BJ (cell line): Measurements from ENCODE around the gene CCDC97. TPM values are rescaled to one million over a fixed set of nuclear protein-coding genes. Genes with fewer than 3 reads are reported as not detected.

ENCODE experiments used
- CTCF ChIA-PET: fragments of 350-600 bp; formaldehyde crosslinking; extraction: SDS; loops from one replicate; lab custom pipeline; 2021; ENCODE audit warnings: antibody characterized with exemption, inconsistent platforms; lab: Yijun Ruan, JAX
- POLR2A ChIA-PET: fragments of 300-600 bp; sonication (Branson Sonifier 250); formaldehyde crosslinking; extraction: SDS; loops from one replicate; lab custom pipeline; 2021; ENCODE audit warnings: antibody characterized with exemption; lab: Charles Lee
- DNase-seq: peaks from one replicate; pipeline ENCODE4 v3.0.0-alpha.2; 2011; ENCODE audit warnings: low read depth
- H3K27me3 ChIP-seq: 2 replicates; pipeline ENCODE4 v1.6.0; 2011; ENCODE audit warnings: low read length; ENCODE audit not compliant: control insufficient read depth, insufficient read depth
- H3K36me3 ChIP-seq: 2 replicates; pipeline ENCODE4 v1.5.1; 2011; ENCODE audit warnings: low read length; ENCODE audit not compliant: control insufficient read depth, insufficient read depth
- H3K4me3 ChIP-seq: 2 replicates; pipeline ENCODE4 v1.5.1; 2011; ENCODE audit warnings: low read depth, mild to moderate bottlenecking, control low read depth, low read length
- polyA plus RNA-seq: library from polyadenylated mRNA; depleted of rRNA; stranded (reverse); fragments of >200 nt; gene quantifications from 2 replicates; pipeline ENCODE4 v1.2.3, GENCODE V29; 2011
- TF ChIP-seq, protein P1 (sequence below): IDR thresholded peaks from 2 replicates; pipeline ENCODE4 v1.5.1; 2011; ENCODE audit warnings: low read depth, mild to moderate bottlenecking, control low read depth, inconsistent platforms, low read length, moderate library complexity; ENCODE audit not compliant: insufficient read depth

CCDC97 gene
- polyA plus RNA-seq, 1 experiment: 10.3 TPM

DNA sequence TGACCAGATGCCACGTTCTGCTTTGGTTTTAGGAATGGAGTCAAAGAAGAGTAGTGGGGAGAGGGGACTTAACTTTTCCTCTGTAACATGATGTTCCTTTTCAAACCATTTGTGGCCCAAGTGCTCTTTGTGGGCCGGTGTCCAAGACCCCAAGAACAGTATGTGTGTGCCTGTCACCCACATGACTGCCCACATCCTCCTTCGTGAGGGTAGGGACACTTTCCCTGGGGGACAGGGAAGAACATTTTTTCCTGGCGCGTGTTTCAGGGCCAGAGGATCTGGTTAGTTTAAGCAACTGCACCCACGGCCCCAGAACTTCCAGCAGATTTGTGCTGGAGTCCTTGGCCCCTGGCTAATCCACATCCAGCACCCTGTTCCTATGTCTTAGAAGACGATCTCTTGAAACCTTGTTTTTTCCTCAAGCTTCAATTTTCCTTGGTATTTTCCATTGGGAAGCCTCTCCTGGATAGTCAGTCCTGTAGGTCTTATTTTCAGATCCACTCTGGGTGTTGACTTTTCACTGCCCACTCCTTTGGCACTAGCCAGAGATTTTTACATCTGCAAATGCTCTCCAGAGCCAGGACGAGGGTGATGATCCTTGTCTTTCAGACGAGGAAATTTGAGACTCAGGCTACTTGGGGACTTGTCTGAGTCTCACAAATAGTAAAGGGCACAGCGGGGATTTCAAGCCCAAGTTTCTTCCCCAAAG, 10.8 kb upstream of the CCDC97 start:
- peaks cover 45% of the 10 kb centered on the region for H3K36me3 ChIP-seq
- POLR2A ChIA-PET: interaction anchor here (0.6 kb wide), 1 partner anchor 80 kb away, joined by 6 read pairs; the partner anchor contains the start of gene AXL
- TF ChIP-seq, protein P1, sequence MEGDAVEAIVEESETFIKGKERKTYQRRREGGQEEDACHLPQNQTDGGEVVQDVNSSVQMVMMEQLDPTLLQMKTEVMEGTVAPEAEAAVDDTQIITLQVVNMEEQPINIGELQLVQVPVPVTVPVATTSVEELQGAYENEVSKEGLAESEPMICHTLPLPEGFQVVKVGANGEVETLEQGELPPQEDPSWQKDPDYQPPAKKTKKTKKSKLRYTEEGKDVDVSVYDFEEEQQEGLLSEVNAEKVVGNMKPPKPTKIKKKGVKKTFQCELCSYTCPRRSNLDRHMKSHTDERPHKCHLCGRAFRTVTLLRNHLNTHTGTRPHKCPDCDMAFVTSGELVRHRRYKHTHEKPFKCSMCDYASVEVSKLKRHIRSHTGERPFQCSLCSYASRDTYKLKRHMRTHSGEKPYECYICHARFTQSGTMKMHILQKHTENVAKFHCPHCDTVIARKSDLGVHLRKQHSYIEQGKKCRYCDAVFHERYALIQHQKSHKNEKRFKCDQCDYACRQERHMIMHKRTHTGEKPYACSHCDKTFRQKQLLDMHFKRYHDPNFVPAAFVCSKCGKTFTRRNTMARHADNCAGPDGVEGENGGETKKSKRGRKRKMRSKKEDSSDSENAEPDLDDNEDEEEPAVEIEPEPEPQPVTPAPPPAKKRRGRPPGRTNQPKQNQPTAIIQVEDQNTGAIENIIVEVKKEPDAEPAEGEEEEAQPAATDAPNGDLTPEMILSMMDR: no peak
- no peak for DNase-seq
- CTCF ChIA-PET: interaction anchor here (0.6 to 8.6 kb wide), 11 partner anchors 8 to 636 kb away, joined by 3 to 83 read pairs (median 4); no protein-coding TSS in a partner anchor
- no peak overlapping the region for H3K4me3 ChIP-seq
- H3K27me3 ChIP-seq: no peaks in the 10 kb centered on the region

DNA sequence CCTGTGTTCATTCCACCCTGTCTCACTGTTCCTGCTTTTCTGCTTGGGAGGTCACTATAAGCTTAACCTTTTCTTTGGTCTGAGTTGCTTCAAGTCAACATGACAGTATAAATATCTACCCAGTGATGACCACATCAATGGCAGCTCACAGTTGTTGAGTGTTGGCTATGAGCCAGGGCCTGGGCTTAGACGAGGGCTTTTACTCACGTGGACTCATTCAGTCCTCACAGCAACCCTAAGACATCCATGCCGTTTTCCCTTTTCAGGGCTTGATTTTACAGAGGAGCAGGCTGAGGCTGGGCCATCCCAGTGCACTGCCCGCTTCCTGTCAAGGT, 10.2 kb upstream of the CCDC97 start:
- ChIA-PET CTCF (interaction anchor here (0.9 to 8.6 kb wide), 4 partner anchors 7 to 262 kb away, joined by 3 to 83 read pairs (median 4); no protein-coding TSS in a partner anchor), POLR2A (no interaction called here)
- Histone ChIP-seq H3K4me3 (no peak overlapping the region), H3K27me3 (no peaks in the 10 kb centered on the region), H3K36me3 (peaks cover 45% of the 10 kb centered on the region)
- TF ChIP-seq, protein P1: no peak
- no peak for DNase-seq

DNA sequence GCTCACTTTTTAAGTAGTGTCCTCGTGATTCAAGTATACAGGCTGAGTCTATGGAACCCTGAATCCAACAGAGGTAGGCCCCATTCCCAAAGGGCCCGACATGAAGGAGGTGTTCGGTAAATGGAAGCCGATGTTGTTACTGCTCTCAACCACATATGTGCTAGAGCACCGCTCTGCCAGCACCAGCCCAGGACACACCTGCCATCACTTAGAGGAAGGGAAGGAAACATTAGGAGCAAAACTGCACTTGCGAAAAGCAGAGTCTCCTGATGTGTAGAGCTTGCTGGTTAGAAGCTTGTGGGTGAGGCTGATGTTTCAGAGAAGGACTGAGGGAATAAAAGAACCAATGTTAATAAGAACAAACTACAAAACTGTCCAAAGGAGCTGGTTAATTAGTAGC, 9.4 kb upstream of the CCDC97 start:
- ChIA-PET CTCF (interaction anchor here (0.9 to 8.6 kb wide), 3 partner anchors 7 to 102 kb away, joined by 3 to 83 read pairs (median 4); no protein-coding TSS in a partner anchor), POLR2A (no interaction called here)
- Histone ChIP-seq H3K36me3 (peaks cover 46% of the 10 kb centered on the region), H3K27me3 (no peaks in the 10 kb centered on the region), H3K4me3 (no peak overlapping the region)
- TF ChIP-seq, protein P1: no peak
- DNase-seq: no peak

DNA sequence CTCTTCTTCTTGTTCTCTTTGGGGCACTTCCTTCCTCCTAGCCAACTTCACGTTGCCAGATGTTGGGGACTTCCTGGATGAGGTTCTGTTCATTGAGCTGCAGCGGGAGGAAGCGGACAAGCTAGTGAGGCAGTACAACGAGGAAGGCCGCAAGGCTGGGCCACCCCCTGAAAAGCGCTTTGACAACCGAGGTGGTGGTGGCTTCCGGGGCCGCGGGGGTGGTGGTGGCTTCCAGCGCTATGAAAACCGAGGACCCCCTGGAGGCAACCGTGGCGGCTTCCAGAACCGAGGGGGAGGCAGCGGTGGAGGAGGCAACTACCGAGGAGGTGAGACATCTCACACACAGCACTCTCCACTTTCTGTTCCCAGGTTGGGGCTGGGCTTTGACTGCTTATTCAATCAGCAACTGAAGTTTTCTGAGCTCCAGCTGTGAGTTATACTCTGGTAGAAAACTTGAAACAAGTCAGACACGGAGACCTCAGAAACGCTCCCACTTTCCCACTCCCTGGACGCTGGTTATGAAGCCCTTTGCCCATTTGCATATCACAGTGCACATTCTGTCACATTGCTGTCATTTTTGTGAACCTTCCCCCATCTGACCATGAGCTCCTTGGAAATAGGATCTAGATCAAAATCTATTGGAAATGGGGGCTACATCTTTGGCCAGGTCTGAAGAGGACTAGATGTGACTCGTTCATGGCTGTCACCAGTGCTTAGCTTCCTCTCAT, 7.2 kb upstream of the CCDC97 start:
- ChIA-PET CTCF (interaction anchor here (0.7 to 1.0 kb wide), 2 partner anchors 44 to 99 kb away, joined by 3 read pairs; no protein-coding TSS in a partner anchor), POLR2A (no interaction called here)
- Histone ChIP-seq H3K36me3 (peaks cover 48% of the 10 kb centered on the region), H3K4me3 (no peak overlapping the region), H3K27me3 (no peaks in the 10 kb centered on the region)
- DNase-seq: no peak
- TF ChIP-seq, protein P1: no peak

DNA sequence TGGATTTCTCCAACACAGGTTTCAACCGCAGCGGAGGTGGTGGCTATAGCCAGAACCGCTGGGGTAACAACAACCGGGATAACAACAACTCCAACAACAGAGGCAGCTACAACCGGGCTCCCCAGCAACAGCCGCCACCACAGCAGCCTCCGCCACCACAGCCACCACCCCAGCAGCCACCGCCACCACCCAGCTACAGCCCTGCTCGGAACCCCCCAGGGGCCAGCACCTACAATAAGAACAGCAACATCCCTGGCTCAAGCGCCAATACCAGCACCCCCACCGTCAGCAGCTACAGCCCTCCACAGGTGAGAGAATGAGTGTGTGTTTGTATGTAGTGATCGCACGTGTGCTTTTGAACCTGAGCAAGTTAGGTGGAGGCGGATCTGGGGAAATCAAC, 6.0 kb upstream of the CCDC97 start:
- Histone ChIP-seq H3K36me3 (peaks cover 47% of the 10 kb centered on the region), H3K27me3 (no peaks in the 10 kb centered on the region), H3K4me3 (no peak overlapping the region)
- ChIA-PET CTCF (no interaction called here), POLR2A (no interaction called here)
- DNase-seq: no peak
- TF ChIP-seq, protein P1: no peak
